Occipital lobe (tissue), 2 donors: ENCODE measurements around the gene TPCN2. TPM values are rescaled to one million over a fixed set of nuclear protein-coding genes. Genes with fewer than 3 reads are reported as not detected.

Experiments
- DNase-seq: peaks from one replicate; lab custom pipeline; 2025; lab: John Stamatoyannopoulos, UW
- total RNA-seq: library from RNA; depleted of rRNA; stranded (reverse); fragments of >200 nt; gene quantifications from one replicate; pipeline ENCODE4 v1.2.3, GENCODE V29; 2014

Gene TPCN2
- total RNA-seq, 1 donor from 2014 or later, result 7.6 TPM

- no peak for DNase-seq
Observed at GRCh38 chr11:69108559-69108958, 59.8 kb downstream of the TPCN2 start.

GRCh38 chr11:69109101-69109500 is 60.4 kb downstream of the TPCN2 start:
- no peak for DNase-seq

GRCh38 chr11:69110451-69110850 is 61.7 kb downstream of the TPCN2 start:
- no peak for DNase-seq

- DNase-seq, result no peak
Observed at GRCh38 chr11:69111624-69112542, 63.2 kb downstream of the TPCN2 start.

DNA sequence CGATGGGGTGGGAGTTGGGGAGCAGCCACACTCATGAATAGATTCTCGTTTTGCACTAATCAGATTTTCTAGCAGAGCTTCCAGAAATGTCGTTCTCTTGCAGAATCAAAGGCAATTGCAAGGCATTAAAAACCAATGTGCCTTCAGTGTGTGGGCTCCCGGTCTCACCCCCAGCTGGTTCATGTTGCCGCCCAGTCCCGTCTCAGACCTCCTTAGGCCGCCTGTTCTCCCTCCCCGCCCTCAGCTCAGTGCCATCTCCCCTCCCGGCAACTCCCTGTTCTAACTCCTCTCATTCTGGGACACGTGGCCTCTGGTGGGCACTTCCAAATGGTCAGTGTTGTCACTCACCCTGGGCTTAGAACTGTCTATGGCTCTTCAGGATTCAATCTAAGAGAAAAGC is 64.5 kb downstream of the TPCN2 start:
- DNase-seq, result no peak

- DNase-seq, result no peak
Observed at GRCh38 chr11:69113646-69114340, 65.1 kb downstream of the TPCN2 start.

- DNase-seq, result no peak
Observed at GRCh38 chr11:69114362-69114761, 65.6 kb downstream of the TPCN2 start.

DNA sequence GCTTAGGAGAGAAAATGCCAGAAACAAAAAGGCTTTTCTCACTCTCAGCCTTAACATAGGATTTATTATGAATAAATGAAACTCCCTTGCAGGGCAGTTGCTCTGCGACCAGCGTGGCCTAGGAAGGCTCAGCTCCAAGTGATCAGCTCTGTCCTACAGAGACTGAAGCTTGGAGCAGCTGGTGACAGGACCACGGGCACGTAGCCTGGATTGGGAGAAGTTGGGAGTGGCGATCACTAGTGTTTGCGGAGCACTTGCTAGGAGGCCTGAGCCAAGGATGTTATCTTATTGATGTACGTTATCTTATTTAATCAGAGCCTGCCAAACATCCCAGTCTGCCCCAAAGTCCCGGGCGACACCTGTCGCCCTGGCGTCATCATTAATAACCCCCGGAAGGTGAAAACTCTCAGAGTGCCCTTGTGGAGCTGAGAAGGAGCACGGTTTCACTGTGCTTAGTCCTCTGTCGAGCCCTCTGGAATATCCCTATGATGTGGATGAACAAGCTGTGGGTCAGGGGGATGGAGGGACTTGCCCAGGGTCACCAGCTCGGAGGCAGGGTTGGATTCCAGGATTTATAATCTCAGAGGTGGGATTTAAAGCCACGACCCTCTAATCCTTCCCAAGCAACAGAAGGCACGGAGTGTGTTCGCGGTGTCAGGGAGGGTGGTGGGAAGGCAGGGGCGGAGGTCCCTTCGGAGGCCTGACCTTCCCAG is 66.2 kb downstream of the TPCN2 start:
- no peak for DNase-seq

- DNase-seq, result no peak
Observed at GRCh38 chr11:69115586-69116560, 67.1 kb downstream of the TPCN2 start.

DNA sequence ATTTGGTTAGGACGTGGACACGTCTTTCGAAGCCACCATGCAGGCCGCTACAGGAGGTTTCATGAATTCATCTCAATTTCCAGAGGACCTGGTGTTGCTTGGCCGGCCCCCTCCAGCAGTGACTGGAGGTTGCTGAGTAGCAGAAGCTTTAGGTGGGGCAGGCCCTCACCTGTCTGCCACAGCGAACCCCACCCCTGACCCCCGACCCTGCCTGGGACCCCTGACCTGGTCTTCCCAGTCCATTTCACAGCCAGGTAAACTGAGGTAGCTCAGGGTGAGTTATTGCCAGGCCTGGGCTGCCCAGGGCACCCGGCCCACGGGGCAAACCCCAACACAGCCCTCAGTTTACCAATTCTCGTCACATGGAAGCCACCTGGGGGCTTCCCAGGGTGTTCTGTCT is 67.9 kb downstream of the TPCN2 start:
- DNase-seq, result no peak

DNA sequence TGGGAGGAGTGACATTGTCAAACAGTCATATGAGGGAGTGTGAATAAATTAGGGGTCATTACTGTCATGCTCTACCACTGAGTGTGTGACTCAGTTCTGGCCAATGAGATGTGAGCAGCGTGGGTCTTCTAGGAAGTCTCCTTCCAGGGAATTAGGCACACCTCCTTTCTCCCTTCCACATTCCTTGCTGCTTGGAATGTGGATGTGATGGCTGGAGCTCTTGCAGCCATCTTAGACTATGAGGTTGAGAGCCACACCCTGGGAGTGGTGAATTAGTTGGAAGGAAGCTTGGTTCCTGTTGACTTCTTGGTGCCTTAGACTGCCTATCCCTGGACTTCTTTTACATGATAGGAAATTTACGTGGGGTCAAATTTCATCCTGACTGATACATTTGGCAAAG is 70.5 kb downstream of the TPCN2 start:
- no peak for DNase-seq

- no peak for DNase-seq
Observed at GRCh38 chr11:69120096-69120875, 71.6 kb downstream of the TPCN2 start.

DNA sequence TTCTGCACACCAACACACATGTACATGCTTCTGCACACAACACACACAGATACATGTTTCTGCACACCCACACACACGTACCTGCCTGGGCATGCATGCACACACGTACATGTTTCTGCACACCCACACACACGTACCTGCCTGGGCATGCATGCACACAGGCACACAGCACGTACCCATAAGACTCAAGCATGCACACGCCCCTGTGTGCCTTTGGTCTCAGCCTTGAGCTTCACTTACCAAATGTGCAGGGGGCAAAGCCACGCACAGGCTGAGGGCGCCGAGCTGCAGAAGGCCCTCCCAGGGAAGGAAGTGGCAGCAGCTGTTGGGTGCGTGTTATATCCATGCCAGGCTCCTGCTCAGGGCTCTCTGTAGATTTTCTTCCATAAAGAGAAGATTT is 72.3 kb downstream of the TPCN2 start:
- no peak for DNase-seq

DNA sequence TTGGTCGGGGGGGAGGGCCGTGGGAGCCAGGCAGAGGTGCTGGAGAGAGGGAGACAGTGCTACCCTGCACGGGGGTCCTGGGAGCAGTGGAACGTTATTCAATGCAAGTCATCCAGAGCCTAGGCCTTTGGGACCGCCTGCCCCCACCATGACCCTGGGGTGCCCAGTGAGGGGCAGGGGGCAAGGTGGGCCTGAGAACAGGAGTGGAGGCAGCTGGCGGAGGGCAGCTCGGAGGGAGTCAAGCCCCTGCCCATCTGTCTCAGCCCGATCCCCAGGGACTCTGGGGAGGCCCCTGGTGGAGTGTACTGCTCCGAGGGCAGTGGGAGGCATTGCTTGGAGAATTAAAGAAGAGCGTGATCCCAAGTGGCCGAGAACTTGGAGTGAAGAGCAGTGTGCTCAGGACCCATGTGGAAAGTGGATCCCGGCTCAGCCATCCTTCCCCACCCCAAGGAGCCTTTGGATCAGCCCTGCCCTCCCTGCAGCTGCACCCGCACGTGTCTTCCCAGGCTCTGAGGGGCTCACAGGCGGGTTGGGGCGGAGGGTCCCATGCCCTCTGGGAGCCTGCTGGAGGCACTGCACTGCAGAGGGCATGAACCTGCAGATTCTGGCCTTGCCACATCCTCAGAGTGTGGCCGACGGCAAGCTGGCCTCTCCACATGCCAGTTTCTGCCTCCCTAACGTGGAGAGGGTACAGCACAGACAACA is 73.0 kb downstream of the TPCN2 start:
- DNase-seq, result no peak

DNA sequence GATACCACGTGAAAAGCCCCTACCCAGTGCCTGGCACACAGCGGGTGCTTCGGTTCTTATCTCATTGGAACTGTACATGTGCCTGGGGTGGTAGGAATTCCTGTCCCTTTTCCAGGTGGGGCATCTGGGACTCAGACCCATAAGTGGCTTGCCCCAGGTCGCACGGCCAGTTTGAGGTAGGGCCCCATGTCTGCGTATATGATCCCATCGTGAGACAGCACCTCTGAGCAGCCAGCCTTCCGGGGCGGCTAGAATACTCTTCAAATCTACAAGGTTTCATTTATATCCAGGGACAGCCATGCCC is 73.5 kb downstream of the TPCN2 start:
- DNase-seq, result no peak

- no peak for DNase-seq
Observed at GRCh38 chr11:69122630-69123431, 74.1 kb downstream of the TPCN2 start.

DNA sequence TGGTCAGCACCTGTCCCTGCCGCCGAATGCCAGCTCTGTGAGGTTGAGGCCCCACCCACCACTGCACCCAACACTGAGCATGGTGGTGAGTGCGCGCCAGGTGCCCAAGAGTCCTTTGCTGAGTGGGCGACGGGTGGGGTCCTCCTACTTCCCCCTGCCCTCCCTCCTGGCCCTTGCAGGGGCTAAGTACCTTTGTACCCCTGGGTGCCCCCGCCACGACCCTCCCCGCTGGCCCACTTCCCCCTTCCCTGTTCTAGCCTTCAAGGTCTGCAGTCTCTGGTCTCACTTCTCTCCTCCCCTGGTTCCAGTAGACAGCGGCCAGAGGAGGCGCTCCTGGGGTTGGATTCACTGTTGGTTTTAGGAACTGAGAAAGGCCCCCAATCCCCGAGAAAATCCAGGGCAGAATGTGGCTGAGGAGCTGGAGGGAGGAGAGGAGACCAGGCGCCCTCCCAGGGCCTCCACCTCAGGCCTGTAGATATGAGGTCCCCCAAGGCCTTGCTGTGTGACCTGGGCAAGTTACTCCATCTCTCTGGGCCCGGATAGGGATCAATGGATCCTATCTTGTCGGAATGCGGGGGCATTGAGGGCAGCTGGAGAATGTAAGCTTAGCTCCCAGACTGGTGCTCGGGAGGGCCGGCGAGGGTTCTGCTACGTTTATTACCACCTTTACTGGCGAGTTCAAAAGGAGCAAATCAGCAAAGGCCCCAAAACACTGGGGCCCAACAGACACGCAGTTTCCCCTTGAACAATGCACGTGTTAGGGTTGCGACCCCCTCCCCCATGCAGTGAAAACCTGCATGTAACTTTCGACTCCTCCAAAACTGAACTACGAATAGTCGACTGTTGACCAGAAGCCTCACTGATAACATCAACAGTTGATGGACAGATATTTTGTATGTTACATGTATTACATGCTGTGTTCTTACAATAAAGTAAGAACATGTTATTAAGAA is 75.1 kb downstream of the TPCN2 start:
- no peak for DNase-seq

- DNase-seq, result no peak
Observed at GRCh38 chr11:69125861-69126260, 77.1 kb downstream of the TPCN2 start.
